ENCODE data around the gene TMED6. TPM values are rescaled to one million over a fixed set of nuclear protein-coding genes. Genes with fewer than 3 reads are reported as not detected.
A peak's percentile ranks its signal among the peaks of the same experiment; 100 is the strongest.

The TMED6 gene
- total and polyA plus RNA-seq, 2 experiments from 2014 or later, result 0.29 TPM; not detected in 1

GRCh38 chr16:69326172-69326873 is 25.3 kb downstream of the TMED6 start:
- ATAC-seq (no peak), DNase-seq (ENCODE audit: low spot score) (no peak)
- no peak for TF ChIP-seq EZH2phosphoT487 (IDR thresholded peaks at IDR 0.05; ENCODE audit: unreplicated experiment)
- Histone ChIP-seq H3K4me3 (peak overlapping the region; percentile 28; the same call in 1 of the 2 replicates), H3K4me2 (peak overlapping the region; percentile 62), H3K36me3 (ENCODE audit: insufficient read depth) (peaks cover 15% of the 10 kb centered on the region), H3K9me2 (ENCODE audit: insufficient read depth) (no peaks in the 10 kb centered on the region), H4K20me1 (replicated peaks; ENCODE audit: insufficient read depth) (peaks cover 53% of the 10 kb centered on the region), H3K27ac (ENCODE audit: low read depth) (0 out of 2 replicates have a peak overlapping the region, but pooled peaks have one; percentile 19), H3K4me1 (ENCODE audit: insufficient read depth) (peaks cover 21% of the 10 kb centered on the region), H3K79me2 (replicated peaks; ENCODE audit: insufficient read depth) (peaks cover 55% of the 10 kb centered on the region), H3F3A (replicated peaks; ENCODE audit: low read depth) (peaks cover 30% of the 10 kb centered on the region), H2AFZ (no peak overlapping the region), H3K27me3 (ENCODE audit: insufficient read depth) (no peaks in the 10 kb centered on the region)
- Mint-ChIP-seq H3K36me3 (ENCODE audit: low read depth) (peaks cover 84% of the 10 kb centered on the region), H3K4me1 (peaks cover 18% of the 10 kb centered on the region), H3K4me3 (peak overlapping the region; percentile 46), H3K9me3 (0 out of 3 replicates have a peak, but pooled peaks cover 4% of the 10 kb centered on the region), H3K27ac (no peak overlapping the region), H3K27me3 (ENCODE audit: insufficient read depth, low read depth, poor library complexity) (peaks cover 26% of the 10 kb centered on the region)

- H3K79me2 ChIP-seq (replicated peaks; ENCODE audit: insufficient read depth), result peaks cover 55% of the 10 kb centered on the region
- H3K4me1 ChIP-seq (ENCODE audit: insufficient read depth), result peaks cover 21% of the 10 kb centered on the region
- H4K20me1 ChIP-seq (replicated peaks; ENCODE audit: insufficient read depth), result peaks cover 53% of the 10 kb centered on the region
- H2AFZ ChIP-seq, result no peak overlapping the region
- H3K9me2 ChIP-seq (ENCODE audit: insufficient read depth), result no peaks in the 10 kb centered on the region
- Mint-ChIP-seq H3K9me3 (0 out of 3 replicates have a peak, but pooled peaks cover 4% of the 10 kb centered on the region), H3K27ac (no peak overlapping the region; the same call in 1 of the 2 replicates), H3K27me3 (ENCODE audit: insufficient read depth, low read depth, poor library complexity) (peaks cover 26% of the 10 kb centered on the region), H3K4me1 (peaks cover 18% of the 10 kb centered on the region), H3K36me3 (ENCODE audit: low read depth) (peaks cover 86% of the 10 kb centered on the region), H3K4me3 (peak overlapping the region; percentile 33; the same call in 1 of the 3 replicates)
- H3K27ac ChIP-seq (ENCODE audit: low read depth), result no peak overlapping the region
- H3K4me2 ChIP-seq, result no peak overlapping the region
- no peak overlapping the region for H3K4me3 ChIP-seq
- peaks cover 15% of the 10 kb centered on the region for H3K36me3 ChIP-seq (ENCODE audit: insufficient read depth)
- no peak for DNase-seq (ENCODE audit: low spot score)
- H3F3A ChIP-seq (replicated peaks; ENCODE audit: low read depth), result peaks cover 27% of the 10 kb centered on the region
- H3K27me3 ChIP-seq (ENCODE audit: insufficient read depth), result no peaks in the 10 kb centered on the region
- no peak for ATAC-seq
- TF ChIP-seq EZH2phosphoT487 (IDR thresholded peaks at IDR 0.05; ENCODE audit: unreplicated experiment) (no peak), NANOG (IDR thresholded peaks at IDR 0.05; ENCODE audit: borderline replicate concordance) (no peak), POLR2AphosphoS5 (IDR thresholded peaks at IDR 0.05; ENCODE audit: low read depth) (no peak), STAT1 (IDR thresholded peaks at IDR 0.05; ENCODE audit: unreplicated experiment) (no peak), CTCF (conservative IDR thresholded peaks at IDR 0.05; ENCODE audit: low read depth in 2 of 2) (no peak), ETS1 (IDR thresholded peaks at IDR 0.05) (no peak), REST (IDR thresholded peaks at IDR 0.05; ENCODE audit: unreplicated experiment) (no peak), CREB1 (CRISPR knock-in tag; IDR thresholded peaks at IDR 0.05; ENCODE audit: low read depth) (no peak)
Observed at GRCh38 chr16:69325784-69326171, 25.8 kb downstream of the TMED6 start.

Data from GM23338 (cell line).